HT-29 (cell line): Measurements from ENCODE around the gene SPACA6. TPM values are rescaled to one million over a fixed set of nuclear protein-coding genes. Genes with fewer than 3 reads are reported as not detected.
"Not testable (repeated sequence)": the region's sequence is repeated elsewhere in the genome, so short reads cannot be mapped to it uniquely, and the experiment has no call there.

Source experiments
- DNase-seq: peaks from one replicate; pipeline ENCODE4 v3.0.0-alpha.2; 2015; ENCODE audit warnings: low spot score
- small RNA-seq: library from RNA; depleted of rRNA; stranded (forward); fragments of <200 nt; gene quantifications from one replicate; pipeline ENCODE3, GENCODE V24; 2014
- total RNA-seq: library from RNA; depleted of rRNA; stranded (reverse); fragments of >200 nt; shearing (Covaris generic); gene quantifications from 2 replicates; pipeline ENCODE4 v1.2.3, GENCODE V29; 2014; rRNA removed

Gene SPACA6
- total RNA-seq, 1 experiment from 2014 or later, result 17.8 TPM

DNA sequence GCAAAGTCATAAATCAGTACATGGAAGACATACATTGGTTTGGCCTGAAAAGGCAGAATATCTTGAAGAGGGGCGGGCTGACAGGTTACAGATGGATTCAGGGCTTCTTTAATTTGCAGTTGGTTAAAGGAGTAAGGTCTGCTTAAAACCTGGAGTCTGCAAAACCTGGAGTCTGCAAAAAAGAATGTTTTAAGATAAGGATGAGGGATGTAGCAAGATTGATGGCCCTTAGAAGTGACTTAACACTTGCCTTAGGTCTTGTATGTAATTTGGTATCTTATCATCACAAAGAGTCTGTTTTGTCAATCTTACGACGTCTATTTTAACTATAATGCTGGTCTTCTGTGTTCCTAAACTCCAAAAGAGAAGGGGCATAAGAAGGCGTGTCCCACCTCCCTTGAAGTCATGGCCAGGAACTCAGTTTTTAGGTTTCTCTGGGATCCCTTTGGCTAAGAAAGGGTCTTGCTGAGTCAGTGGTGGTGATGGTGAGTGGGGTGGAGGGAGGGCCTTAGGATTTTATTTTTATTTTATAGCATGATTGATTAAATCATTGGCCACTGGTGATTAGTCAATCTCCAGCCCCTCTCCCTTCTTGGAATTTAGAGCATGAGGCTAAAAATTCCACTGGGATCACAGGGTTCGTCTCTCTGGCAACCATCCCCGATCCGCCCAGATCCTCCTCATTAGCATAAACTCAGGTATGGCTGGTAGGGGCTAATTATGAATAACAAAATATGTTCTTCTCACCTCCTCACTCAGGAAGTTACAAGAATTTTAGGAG is 40.8 kb downstream of the SPACA6 start:
- DNase-seq, result no peak

DNA sequence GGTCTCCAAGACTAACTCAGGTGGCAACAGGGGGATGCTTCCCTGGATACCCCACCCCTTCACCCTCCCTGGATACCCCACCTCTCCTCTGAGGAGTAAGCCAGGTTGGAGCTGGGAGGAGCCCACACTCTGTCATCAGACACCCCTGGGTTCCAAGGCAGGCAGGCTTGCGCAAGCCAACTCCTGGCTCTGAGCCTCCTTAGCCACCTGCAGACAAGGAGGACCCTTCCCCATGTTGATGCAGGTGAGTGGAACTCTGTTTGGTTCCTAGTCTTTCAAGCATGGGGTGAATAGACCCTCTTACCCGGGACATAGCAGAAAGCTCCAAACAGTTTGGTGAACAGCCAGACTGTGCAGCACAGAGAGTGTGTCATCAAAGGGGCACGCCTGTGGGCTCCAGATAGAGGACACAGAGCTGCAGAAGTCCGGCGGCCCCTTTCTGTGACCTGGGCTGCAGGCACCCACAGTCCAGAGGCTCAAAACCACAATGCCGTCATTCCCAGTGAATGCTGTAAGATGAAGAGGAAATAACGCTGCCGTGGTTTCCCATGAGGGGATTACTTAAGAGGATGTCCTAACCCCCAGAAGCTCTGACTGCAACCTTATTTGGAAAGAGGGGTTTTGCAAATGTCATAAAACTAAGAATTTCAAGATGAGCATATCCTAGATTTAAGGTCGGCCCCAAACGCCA is 42.8 kb downstream of the SPACA6 start:
- DNase-seq, result no peak

DNA sequence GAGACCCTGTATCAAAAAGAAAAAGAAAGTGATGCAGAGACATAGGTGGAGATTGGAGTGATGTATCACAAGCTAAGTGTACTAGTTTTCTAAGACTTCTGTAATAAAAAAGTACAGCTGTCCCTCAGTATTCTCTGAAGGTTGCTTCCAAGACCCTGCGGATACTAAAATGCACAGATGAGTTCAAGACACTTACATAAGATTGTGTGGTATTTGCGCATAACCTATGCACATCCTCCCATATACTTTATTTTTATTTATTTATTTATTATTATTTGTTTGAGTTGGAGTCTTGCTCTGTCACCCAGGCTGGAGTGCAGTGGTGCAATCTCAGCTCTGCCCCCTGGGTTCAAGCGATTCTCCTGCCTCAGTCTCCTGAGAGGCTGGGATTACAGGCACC is 44.3 kb downstream of the SPACA6 start:
- no peak for DNase-seq

DNA sequence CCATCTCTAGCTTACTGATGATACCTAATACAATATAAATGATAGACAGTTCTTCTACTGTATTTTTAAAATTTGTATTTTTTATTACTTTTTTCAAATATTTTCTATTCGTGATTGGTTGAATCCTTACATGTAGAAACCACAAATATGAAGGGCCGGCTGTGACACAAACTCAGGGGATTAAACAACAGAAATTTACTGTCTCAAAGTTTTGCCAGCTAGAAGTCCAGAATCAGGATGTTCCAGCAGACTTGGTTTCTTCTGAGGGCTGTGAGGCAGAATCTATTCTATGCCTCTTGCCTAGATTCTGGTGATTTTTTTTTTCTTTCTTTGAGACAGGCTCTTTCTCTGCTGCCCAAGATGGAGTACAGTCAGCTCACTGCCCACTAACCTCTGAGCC is 44.8 kb downstream of the SPACA6 start:
- DNase-seq, result no peak

DNA sequence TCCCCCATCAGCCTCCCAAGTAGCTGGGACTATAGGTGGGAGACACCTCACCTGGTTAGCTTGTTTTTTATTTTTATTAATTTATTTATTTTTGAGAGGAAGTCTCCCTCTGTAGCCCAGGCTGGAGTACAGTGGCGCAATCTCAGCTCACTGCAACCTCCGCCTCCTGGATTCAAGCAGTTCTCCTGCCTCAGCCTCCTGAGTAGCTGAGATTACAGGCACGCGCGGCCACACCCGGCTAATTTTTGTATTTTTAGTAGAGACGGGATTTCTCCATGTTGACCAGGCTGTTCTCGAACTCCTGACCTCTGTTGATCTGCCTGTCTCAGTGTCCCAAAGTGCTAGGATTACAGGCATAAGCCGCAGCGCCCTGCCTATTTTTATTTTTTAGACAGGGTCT is 45.4 kb downstream of the SPACA6 start:
- not testable (repeated sequence) for DNase-seq

DNA sequence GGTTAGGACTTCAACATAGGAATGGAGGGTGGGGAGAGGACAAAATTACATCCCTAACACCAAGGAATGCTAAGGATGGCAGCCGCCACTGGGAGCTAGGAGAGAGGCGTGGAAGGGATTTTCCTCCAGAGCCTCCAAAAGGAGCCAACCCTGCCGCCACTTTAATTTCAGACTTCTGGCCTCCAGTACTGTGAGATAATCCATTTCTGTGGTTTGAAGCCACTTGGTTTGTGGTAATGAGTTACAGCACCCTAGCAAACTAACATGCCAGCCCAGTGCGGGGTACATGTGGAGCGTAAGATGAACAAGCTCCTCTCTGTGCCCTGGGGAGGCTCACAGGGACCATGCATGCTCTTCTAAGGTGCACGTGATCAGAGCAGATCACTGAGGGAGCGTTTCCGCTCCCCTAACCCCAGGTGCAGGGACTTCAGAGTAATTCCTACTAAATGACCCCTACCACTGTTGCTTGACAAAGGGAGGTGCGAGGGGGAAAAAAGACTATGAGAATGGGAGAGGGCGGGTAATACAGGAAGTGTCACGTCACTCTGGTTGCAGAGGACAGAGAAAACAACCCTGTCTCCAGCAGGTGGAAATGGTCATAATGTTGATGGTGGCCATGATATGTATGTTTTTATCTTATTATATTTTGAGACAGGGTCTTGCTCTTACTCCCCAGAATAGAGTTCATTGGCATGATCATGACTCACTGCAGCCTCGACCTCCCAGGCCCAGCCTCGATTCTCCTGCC is 46.5 kb downstream of the SPACA6 start:
- DNase-seq, result no peak

DNA sequence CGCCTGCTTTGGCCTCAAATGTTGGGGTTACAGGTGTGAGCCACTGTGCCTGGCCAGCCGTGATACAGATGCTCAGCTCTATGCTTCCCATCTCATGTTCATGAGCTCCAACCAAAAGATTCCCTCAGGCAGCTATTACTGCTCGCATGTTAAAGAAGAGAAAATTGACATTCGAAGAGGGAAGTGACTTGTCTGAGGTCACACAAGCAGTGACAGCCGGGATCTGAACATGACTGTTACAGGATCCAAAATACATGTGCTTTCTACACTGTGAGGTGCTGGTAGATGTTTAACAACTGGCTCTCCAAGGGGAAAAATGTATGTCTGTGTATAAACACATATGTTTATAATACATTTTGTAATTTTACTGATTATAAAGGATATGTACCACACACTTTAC is 47.2 kb downstream of the SPACA6 start:
- no peak for DNase-seq

DNA sequence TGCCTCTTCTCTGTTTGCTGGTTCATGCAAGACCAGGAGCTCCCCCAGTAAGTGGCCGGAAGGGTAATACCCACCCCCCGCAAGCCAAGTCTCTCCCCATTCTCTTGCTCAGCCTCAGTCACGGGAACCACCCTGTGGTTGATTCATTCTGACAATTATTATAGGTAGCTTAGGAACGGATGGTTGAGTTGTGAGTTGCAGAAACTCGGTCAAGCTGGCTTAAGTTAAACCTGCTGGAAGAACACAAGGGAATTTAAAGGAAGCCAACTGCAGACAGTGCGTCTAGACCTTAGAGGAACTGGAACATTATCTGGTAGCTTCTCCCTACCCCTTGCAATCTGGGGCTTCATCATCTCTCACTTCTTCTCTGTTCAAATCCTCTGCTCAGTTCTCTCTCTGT is 49.7 kb downstream of the SPACA6 start:
- no peak for DNase-seq

DNA sequence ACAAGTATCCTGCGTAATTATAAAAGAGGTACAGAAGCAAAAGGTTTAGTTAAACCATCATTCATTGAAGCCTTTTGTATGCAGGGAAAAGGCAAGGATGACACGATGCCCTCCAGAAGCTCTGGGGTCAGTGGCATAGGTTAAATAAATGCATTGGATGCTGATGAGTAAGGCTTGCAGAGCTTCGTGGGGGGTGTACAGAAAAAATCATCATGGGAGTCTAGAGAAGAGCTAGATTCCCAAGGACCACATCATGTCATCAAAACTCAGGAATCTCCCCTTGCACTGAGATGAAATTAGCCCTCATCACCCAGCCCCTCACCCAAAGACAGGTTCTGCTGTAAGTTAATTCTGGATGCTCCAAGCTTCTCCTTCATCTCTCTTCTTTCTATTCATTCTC is 50.3 kb downstream of the SPACA6 start:
- no peak for DNase-seq

DNA sequence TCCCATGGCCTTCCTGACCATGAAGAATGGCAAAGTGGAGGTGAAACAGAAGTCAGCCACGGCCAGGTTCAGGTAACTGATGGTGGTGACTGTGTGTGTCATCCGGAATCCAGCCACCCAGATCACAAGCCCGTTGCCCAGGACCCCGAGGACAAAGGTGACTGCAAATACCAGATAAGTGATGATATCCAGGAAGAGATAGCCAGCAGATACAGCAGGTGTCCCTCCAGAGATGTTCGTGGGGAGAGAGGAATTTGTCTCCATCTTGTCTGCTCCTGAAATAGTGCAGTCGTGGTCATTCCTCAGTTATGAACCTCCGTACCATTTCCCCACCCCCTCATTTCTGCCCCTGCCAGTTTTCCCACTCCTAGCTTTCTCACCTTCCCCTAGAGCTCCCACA is 53.6 kb downstream of the SPACA6 start:
- no peak for DNase-seq

DNA sequence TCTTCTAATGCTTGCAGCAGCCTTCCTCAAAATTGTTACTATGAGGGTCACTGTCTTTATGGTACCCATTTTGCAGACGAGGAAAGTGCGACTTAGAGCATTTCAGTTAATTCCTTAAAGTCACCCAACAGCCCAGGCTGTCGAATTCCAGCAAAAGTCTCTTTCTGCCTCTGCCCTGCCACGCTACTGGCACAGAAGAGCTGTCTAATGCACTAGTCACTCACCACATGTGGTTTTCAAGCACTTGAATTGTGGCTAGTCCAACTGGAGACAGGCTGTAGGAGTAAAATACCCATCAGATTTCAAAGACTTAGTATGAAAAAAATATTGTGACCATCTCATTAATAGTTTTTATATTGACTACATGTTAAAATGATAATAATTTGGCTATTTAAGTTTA is 56.8 kb downstream of the SPACA6 start:
- DNase-seq, result no peak

DNA sequence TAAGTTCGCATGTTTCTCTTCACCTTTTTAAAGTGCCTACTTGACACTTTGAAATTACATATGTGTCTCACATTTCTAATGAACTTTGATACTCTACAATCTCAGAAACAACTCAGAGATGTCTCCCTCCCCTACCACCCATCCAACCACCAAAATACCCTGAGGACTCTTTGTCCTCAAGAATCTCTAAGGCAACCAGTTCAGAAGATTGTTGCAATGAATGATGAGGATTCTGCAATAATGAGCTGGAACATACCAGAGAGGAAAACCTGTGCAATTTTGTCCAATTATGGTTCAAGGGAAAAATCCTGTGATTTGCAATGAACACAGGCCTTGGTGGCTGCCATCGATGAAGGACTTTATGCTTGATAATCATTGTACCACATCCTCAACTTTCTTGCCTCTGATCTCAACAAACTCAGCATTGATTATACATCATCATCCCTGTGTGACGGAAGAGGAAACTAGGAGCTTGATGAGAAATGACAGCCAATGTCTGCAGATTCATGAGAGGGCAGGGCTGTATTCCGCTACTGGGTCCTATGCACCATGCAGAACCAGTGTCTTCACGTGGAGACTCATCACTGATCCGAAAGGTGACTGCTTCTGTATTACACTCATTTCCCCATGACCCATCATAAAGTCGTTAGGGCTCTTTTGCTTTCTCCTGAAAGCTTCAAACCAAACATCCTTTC is 57.4 kb downstream of the SPACA6 start:
- no peak for DNase-seq

DNA sequence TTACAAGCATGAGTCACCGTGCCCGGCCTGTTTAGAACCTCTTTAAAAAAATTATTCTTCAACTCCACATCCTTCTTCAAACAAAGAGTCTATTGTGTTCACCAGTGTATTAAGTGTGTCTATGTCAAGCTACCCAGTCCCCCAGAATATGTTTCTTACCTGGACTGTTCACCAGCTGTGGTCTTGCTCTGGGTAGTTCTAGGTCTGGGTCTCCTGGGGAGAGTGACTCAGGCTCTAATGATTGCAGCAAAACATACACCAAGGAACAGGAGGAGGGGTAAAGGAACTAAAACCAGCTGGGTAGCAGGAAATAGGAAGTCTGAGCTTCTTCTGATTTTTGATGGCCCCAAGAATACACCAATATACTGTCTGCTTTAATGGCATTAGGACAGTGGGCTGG is 58.5 kb downstream of the SPACA6 start, which contains the start of gene FPR1:
Gene FPR1, minus strand, starts transcription at position 224 of the 400 bp plus-strand sequence. CDS start 4,884 bp downstream, outside the sequence.
- DNase-seq, result peak; percentile 29

DNA sequence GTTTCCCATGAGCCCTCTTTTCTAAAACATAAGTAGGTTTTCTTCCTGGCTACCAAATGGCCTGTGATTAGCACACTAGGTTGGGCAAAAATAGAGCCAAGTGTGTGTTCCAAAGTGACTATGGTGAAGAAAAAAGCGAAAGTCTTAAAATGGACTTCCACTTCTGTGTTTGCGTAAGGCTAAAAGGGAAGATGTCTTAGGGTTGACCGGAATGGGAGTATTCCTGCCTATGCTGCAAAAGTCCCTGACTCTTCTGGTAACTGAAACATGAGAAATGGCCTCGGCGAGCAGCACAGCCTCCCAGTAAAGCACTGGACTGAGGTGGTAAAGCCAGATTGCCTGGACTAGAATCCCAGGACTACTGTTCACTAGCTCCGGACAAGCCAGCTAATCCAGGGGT is 61.0 kb downstream of the SPACA6 start:
- no peak for DNase-seq

DNA sequence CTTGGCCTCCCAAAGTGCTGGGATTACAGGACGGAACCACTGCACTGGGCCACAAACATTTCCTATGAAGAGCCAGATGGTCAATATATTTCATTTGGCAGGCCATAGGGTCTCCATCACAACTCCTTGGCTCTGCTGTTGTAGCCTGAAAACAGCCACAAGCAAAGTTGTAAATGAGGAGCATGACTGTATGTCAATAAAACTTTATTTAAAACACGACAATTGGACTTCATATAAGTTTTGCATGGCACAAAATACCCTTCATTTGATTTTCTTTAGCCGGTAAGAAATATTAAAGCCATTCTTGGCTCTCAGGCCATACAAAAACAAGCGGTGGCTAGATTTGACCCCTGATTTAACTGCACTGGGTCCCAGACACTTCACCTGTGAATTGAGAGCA is 61.6 kb downstream of the SPACA6 start:
- no peak for DNase-seq

Small RNA genes within 50 kb of the gene (small RNA-seq; reads per million reads assigned to genes)
- not detected for gene AC018755.2
- not detected for gene MIR125A
- not detected for gene MIR99B
- gene MIRLET7E, result not detected

Other genes with a start within 250 kb of the SPACA6 start
- not detected in 2 replicates for gene SIGLEC8, start 234.9 kb upstream of the SPACA6 start, total RNA-seq
- not detected in 2 replicates for gene CEACAM18, start 214.8 kb upstream of the SPACA6 start, total RNA-seq
- gene SIGLEC12, start 191.5 kb upstream of the SPACA6 start, total RNA-seq, result not detected in 2 replicates
- gene SIGLEC6, start 161.7 kb upstream of the SPACA6 start, total RNA-seq, result not detected in 2 replicates
- 1.1 and 1.8 TPM in 2 replicates for gene ZNF175, start 122.0 kb upstream of the SPACA6 start, total RNA-seq
- not detected in 2 replicates for gene SIGLEC5, start 62.9 kb upstream of the SPACA6 start, total RNA-seq
- not detected in 2 replicates for gene SIGLEC14, start 46.5 kb upstream of the SPACA6 start, total RNA-seq
- gene HAS1, start 30.7 kb downstream of the SPACA6 start, total RNA-seq, result 0.05 TPM in 1 of 2 replicates, not detected in the other
- not detected in 2 replicates for gene FPR1, start 58.5 kb downstream of the SPACA6 start, total RNA-seq
- not detected in 2 replicates for gene FPR2, start 67.8 kb downstream of the SPACA6 start, total RNA-seq
- gene FPR3, start 101.8 kb downstream of the SPACA6 start, total RNA-seq, result not detected in 2 replicates
- gene ZNF577, start 194.6 kb downstream of the SPACA6 start, total RNA-seq, result 0.99 and 1.1 TPM in 2 replicates
- gene ZNF649, start 211.7 kb downstream of the SPACA6 start, total RNA-seq, result 0.64 and 1.8 TPM in 2 replicates
- gene ZNF613, start 234.1 kb downstream of the SPACA6 start, total RNA-seq, result 1.3 and 2.8 TPM in 2 replicates